Measurements from ENCODE around the gene AK4.

DNA sequence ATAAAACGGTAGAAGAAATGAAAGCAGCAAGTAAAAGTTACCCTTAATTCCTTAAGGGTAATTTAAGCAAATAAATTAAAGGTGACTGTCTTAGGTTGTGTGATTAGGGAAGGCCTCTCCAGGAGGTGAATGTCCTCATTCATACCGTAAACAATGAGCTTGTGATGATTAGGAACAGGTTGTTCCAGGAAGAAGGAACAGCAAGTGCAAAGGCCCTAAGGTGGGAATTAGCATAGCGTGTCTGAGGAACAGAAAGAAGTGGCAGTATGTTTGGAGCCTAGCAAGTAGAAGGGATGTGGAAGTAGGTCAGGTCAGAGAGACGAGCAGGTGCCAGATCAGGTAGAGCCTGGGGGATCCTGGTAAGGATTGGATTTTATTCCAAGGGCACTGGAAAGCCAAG lies 5.6 kb downstream of the AK4 start:
- TF ChIP-seq, protein P1, sequence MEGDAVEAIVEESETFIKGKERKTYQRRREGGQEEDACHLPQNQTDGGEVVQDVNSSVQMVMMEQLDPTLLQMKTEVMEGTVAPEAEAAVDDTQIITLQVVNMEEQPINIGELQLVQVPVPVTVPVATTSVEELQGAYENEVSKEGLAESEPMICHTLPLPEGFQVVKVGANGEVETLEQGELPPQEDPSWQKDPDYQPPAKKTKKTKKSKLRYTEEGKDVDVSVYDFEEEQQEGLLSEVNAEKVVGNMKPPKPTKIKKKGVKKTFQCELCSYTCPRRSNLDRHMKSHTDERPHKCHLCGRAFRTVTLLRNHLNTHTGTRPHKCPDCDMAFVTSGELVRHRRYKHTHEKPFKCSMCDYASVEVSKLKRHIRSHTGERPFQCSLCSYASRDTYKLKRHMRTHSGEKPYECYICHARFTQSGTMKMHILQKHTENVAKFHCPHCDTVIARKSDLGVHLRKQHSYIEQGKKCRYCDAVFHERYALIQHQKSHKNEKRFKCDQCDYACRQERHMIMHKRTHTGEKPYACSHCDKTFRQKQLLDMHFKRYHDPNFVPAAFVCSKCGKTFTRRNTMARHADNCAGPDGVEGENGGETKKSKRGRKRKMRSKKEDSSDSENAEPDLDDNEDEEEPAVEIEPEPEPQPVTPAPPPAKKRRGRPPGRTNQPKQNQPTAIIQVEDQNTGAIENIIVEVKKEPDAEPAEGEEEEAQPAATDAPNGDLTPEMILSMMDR (IDR thresholded peaks at IDR 0.05; ENCODE audit: low read depth, low read length, poor library complexity, severe bottlenecking): no peak
- no peak for TF ChIP-seq EZH2phosphoT487 (IDR thresholded peaks at IDR 0.05; ENCODE audit: borderline replicate concordance, low read length)

All from DOHH2 (cell line).